GM18511 (cell line): ENCODE data around the gene DGKE.

Experiments
- ATAC-seq: cut with Tn5 transposase; IDR thresholded peaks from one replicate; pipeline ENCODE4 v1.9.1; 2021; ENCODE audit warnings: mild to moderate bottlenecking, moderate library complexity; ENCODE audit not compliant: unreplicated experiment

The DGKE gene

GRCh38 chr17:56913000-56913311, 79.0 kb downstream of the DGKE start:
- ATAC-seq, result no peak

GRCh38 chr17:56913353-56913866, 79.5 kb downstream of the DGKE start:
- peak; percentile 51 for ATAC-seq

- ATAC-seq, result peak; percentile 76
These were observed 80.1 kb downstream of the DGKE start, which contains the start of gene TRIM25 for GRCh38 chr17:56913867-56914580. TSS of gene TRIM25 (minus strand) at chr17:56914049. CDS start at chr17:56913988, 61 bp downstream.

- ATAC-seq, result no peak
These were observed 80.8 kb downstream of the DGKE start for GRCh38 chr17:56914581-56915273.

- ATAC-seq, result no peak
These were observed 83.8 kb downstream of the DGKE start for GRCh38 chr17:56917559-56918296.

- no peak for ATAC-seq
These were observed 85.0 kb downstream of the DGKE start for GRCh38 chr17:56918916-56919315.
